NCI-H2081 treated with DMSO at 0.1 percent for 48 hours (cell line): ENCODE results near the gene C17orf78.
A peak's percentile ranks its signal among the peaks of the same experiment; 100 is the strongest.
"Not testable (repeated sequence)": the region's sequence is repeated elsewhere in the genome, so short reads cannot be mapped to it uniquely, and the experiment has no call there.

Experiments
- DNase-seq: peaks from one replicate; lab custom pipeline; 2025; lab: John Stamatoyannopoulos, UW

Gene C17orf78

DNA sequence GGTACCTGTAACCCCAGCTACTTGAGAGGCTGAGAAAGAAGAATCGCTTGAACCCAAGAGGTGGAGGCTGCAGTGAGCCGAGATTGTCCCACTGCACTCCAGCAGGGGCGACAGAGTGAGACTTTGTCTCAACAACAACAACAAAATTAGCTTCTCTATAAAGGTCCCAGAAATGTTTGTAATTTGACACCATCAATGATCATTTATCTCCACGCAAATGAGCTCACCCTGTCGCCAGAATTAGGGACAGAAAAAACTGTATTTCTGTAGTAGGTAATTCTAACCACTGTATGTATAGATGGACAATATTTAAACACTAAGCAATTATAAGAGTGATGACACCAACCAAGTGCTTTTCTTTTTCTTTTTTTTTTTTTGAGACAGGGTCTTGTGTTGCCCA, 10.7 kb downstream of the C17orf78 start:
- no peak for DNase-seq

DNA sequence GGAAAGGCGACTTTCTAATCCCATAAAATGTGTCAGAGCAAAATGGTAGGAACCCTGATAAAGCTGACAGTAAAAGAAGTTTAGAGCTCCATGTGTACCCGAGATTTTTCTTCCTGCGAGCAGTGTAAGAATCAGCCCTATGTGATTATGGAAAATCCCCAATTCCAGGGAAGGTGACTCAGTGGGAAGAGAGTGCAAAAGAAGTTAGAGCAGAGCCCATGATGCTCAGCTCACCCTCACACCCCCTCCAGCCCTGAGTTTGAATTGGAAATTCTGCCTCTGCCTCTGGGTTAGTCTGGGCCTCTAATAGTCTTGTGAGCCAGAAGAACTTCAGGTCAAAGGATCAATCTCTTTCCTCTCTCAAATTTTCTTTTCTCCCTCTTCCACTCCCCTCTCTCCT, 12.5 kb downstream of the C17orf78 start:
- no peak for DNase-seq

- DNase-seq: no peak
These were observed 13.4 kb downstream of the C17orf78 start for GRCh38 chr17:37389160-37389559.

DNA sequence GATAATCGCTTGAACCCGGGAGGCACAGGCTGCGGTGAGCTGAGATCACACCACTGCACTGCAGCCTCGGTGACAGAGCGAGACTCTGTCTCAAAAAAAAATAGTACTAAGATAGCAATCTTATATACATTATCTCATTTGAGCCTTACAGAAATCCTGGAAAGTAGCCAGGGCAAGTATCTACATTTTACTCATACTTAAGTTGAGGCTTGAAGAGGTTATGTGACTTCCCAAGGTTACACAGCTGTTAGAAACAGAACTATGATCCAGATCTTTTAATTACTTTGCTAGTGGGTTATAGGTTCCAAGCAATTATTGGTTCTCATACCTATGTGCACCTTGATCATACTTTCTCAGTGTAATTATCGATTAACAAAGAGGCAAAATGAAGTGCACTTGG, 15.4 kb downstream of the C17orf78 start:
- DNase-seq: no peak

- no peak for DNase-seq
These were observed 16.3 kb downstream of the C17orf78 start for GRCh38 chr17:37392024-37392590.

- no peak for DNase-seq
These were observed 17.6 kb downstream of the C17orf78 start for GRCh38 chr17:37393352-37393751.

GRCh38 chr17:37399265-37399803, 23.5 kb downstream of the C17orf78 start:
- no peak for DNase-seq

GRCh38 chr17:37400505-37400904, 24.7 kb downstream of the C17orf78 start:
- DNase-seq: no peak

DNA sequence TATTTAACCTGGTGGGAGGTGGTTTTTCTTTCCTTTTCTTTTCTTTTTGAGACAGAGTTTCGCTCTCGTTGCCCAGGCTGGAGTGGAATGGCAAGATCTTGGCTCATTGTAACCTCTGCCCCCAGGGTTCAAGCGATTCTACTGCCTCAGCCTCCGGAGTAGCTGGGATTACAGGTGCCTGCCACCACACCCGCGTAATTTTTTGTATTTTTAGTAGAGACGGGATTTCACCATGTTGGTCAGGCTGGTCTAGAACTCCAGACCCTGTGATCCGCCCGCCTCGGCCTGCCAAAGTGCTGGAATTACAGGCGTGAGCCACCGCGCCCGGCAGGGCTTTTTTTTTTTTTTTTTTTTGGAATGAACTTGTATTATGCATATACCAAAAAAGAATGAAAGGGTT, 29.7 kb downstream of the C17orf78 start:
- DNase-seq: not testable (repeated sequence)

DNA sequence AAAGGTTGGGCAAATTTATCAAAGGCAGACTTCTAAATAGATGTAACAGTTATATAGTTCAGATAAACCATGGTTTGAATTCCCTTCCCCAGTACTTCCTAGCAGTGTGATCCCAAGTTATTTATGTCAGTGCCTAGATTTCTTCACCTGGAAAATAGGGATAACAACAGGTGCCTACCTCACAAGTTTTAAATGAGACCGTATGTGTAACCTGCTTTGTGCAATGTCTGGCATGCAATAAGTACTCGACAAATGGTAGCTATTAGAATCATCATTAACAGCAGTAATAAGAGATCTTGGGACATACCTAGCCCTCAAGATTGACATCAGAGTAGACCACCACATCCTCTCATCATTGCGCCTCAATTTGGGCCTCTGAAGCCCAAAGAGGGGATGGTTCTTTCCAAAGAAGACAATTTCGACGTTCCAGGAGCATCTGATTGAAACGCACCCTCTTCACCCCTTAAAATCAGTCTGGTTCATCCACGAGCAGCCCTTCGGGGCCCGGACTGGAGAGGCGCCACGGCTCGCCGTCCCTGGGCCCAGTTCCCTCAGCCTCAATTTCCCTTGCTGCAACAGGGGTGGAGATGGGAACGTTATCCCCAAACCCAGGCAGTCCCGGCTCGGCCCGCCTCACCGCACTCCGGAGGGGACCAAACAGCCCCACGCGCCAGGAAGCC, 30.3 kb downstream of the C17orf78 start:
- DNase-seq: no peak

- peak; percentile 29 for DNase-seq
These were observed 31.1 kb downstream of the C17orf78 start, which contains the start of the genes ACACA and TADA2A for GRCh38 chr17:37406635-37407461. TSS of gene ACACA (minus strand) at chr17:37406836. CDS start at chr17:37406299, 537 bp downstream. TSS of gene TADA2A (plus strand) at chr17:37406886. CDS start at chr17:37411366, 4,480 bp downstream.

DNA sequence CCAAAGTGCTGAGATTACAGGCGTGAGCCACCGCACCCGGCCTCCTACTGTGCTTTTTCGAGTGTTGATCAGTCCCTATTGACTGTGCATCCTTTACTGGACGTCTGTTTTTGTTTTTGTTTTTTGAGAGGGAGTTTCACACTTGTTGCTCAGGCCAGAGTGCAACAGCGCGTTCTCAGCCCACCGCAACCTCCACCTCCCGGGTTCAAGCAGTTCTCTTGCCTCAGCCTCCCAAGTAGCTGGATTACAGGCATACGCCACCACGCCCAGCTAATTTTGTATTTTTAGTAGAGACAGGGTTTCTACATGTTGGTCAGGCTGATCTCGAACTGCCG, 32.3 kb downstream of the C17orf78 start:
- DNase-seq: not testable (repeated sequence)

DNA sequence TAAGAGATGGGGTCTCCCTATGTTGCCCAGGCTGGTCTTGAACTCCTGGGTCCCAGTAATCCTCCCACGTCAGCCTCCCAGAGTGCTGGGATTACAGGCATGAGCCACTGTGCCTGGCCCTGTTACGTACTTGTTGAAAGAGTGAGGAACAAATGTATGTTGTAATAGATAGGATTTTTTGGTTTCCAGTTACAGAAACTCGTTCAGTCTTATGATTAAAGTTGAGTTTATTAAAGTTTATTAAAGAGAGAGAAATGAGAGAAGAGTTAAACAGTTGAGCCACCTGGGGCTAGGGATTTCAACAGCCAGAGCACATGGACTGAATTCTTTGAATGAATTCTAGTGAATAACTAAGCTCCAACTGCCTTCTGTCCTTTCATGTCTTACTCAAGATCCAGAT, 34.6 kb downstream of the C17orf78 start:
- no peak for DNase-seq

GRCh38 chr17:37413875-37414519, 38.2 kb downstream of the C17orf78 start:
- no peak for DNase-seq

DNA sequence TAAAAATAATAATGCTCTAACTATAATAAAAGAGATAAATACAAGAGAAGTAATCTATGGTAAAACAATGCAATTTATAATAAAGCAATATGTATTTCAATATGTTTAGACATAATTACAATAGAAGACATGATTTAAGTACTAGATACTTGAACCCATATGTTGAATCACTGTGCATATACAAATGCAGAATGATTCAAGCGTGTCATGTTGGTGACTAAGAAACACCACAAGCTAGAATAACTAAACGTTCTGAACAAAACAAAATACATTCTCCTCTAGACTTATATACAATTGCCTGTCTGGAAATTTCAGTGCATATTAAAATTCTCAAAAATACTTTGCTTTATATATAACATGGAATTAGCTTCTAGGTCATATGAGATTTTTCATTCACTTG, 42.1 kb downstream of the C17orf78 start:
- no peak for DNase-seq

DNA sequence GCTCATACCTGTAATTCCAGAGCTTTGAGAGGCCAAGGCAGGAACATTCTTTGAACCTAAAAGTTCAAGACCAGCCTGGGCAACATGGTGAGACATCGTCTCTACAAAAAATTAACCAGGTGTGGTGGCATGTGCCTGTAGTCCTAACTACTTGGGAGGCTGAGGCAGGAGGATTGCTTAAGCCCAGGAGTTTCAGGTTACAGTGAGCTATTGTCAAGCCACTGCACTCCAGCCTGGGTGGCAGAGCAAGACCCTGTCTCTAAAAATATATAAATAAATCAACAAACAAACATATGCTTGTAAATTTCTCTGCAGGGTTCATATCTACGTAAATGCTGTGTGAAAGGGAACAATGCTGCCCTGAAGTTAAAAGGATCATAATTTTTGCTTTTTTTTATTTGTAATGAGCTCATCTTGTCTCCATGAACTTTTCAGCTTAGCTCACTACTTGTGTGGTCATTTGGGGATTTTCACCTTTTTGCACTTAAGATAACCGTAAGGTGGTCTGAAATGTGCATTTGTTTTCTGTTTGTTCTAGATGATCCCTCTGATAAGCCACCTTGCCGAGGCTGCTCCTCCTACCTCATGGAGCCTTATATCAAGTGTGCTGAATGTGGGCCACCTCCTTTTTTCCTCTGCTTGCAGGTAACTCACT, 47.3 kb downstream of the C17orf78 start:
- no peak for DNase-seq

- DNase-seq: no peak
These were observed 49.5 kb downstream of the C17orf78 start for GRCh38 chr17:37425268-37425667.

GRCh38 chr17:37429039-37429438, 53.3 kb downstream of the C17orf78 start:
- no peak for DNase-seq

DNA sequence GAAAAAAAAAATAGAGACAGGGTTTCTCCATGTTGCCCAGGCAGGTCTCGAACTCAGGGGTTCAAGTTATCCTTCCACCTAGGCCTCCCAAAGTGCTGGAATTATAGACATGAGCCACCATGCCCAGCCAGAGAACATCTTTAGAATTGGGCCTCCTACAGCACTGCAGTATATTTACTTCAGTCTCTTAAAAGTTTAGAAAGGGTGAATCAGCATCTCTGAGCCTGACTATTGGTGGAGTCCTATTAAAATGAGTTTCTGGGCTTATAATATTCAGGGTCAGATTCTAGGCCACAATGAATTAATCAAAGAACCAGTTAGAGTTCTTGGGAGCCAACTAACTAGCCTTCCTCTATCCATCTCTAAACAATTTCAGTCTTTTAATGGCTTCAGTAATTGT, 53.7 kb downstream of the C17orf78 start:
- no peak for DNase-seq

DNA sequence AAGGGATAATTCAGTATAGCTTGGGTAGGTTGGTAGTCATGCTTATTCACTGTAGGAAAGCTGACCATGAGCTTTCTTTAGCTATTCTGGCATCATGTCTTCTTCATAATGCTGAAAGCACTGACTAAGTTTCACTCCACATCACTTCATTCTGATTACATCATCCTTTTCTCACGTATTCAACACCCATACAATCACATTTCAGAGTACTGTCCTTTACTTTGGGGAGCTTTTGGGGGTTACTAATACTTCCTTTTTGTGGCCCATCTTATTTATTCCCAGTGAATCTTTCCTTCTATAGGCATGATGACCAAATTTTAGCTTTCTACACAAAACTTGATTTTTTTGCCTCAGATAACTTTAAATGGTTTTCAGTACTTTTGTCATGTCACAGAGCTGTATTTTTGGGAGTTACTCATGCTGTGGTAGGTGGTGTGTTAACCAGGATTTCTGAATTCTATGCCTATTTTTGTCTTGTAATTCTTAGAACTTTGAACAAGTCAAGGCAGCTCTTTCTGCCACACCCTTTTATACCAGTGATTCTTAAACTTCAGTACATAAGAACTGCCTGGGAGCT, 54.4 kb downstream of the C17orf78 start:
- no peak for DNase-seq

- no peak for DNase-seq
These were observed 56.9 kb downstream of the C17orf78 start for GRCh38 chr17:37432671-37433070.
